Stimulated activated CD4-positive, alpha-beta T cell treated with anti-CD3 and anti-CD28 coated beads, Interleukin-1b, Interleukin-23, amount 100 ng/mL, for 1 hour (primary cell): Measurements from ENCODE around the gene XKR7.
"Not testable (repeated sequence)": the region's sequence is repeated elsewhere in the genome, so short reads cannot be mapped to it uniquely, and the experiment has no call there.

Source experiments
- DNase-seq, 2 donors: peaks; one replicate each; pipeline ENCODE4 v3.0.0-alpha.2; 2020; ENCODE audit warnings: low read depth in 2 of 2

The XKR7 gene

GRCh38 chr20:31967830-31968249, at the start of gene XKR7:
TSS of gene XKR7 (plus strand) at chr20:31968151. CDS start at chr20:31968176, 25 bp downstream.
- DNase-seq: no peak

- no peak for DNase-seq
These were observed 49.4 kb upstream of the XKR7 start for GRCh38 chr20:31918466-31919105.

GRCh38 chr20:31919410-31920155, 48.4 kb upstream of the XKR7 start:
- no peak for DNase-seq

- no peak for DNase-seq
These were observed 47.6 kb upstream of the XKR7 start for GRCh38 chr20:31920275-31920855.

GRCh38 chr20:31921480-31921879, 46.5 kb upstream of the XKR7 start:
- DNase-seq: not testable (repeated sequence)

GRCh38 chr20:31922181-31922580, 45.8 kb upstream of the XKR7 start:
- no peak for DNase-seq

GRCh38 chr20:31922588-31922987, 45.4 kb upstream of the XKR7 start:
- no peak for DNase-seq

- no peak for DNase-seq
These were observed 44.3 kb upstream of the XKR7 start for GRCh38 chr20:31923388-31924331.

GRCh38 chr20:31924561-31924960, 43.4 kb upstream of the XKR7 start:
- no peak for DNase-seq

GRCh38 chr20:31925631-31926030, 42.3 kb upstream of the XKR7 start:
- DNase-seq: no peak

- no peak for DNase-seq
These were observed 41.5 kb upstream of the XKR7 start for GRCh38 chr20:31926493-31926892.

- no peak for DNase-seq
These were observed 40.3 kb upstream of the XKR7 start for GRCh38 chr20:31927627-31928159.

GRCh38 chr20:31929631-31930030, 38.3 kb upstream of the XKR7 start:
- not testable (repeated sequence) for DNase-seq

GRCh38 chr20:31930779-31931178, 37.2 kb upstream of the XKR7 start:
- DNase-seq: no peak

GRCh38 chr20:31933698-31934097, 34.3 kb upstream of the XKR7 start:
- no peak for DNase-seq

GRCh38 chr20:31934491-31934890, 33.5 kb upstream of the XKR7 start:
- no peak for DNase-seq

GRCh38 chr20:31934968-31935764, 32.8 kb upstream of the XKR7 start:
- DNase-seq: no peak

GRCh38 chr20:31936420-31936819, 31.5 kb upstream of the XKR7 start:
- DNase-seq: no peak

- DNase-seq: no peak
These were observed 30.1 kb upstream of the XKR7 start for GRCh38 chr20:31937820-31938219.

- no peak for DNase-seq
These were observed 28.3 kb upstream of the XKR7 start for GRCh38 chr20:31939661-31940060.

- DNase-seq: no peak
These were observed 24.9 kb upstream of the XKR7 start for GRCh38 chr20:31943052-31943471.
